Lower leg skin (tissue), 4 donors: ENCODE results near the gene CTDSPL. TPM values are rescaled to one million over a fixed set of nuclear protein-coding genes. Genes with fewer than 3 reads are reported as not detected.

ENCODE experiments used
- DNase-seq, 2 donors: peaks; one replicate each; pipeline ENCODE4 v3.0.0-alpha.2; 2019; ENCODE audit warnings: low spot score in 2 of 2
- H3K4me3 ChIP-seq: fragments of 200-600 bp; sonication (generic); 2 replicates; pipeline ENCODE4 v1.5.1; 2017; ENCODE audit warnings: mild to moderate bottlenecking, low read depth; ENCODE audit not compliant: poor library complexity, severe bottlenecking
- CTCF ChIP-seq, 3 donors: fragments of 450-650 bp; IDR thresholded peaks; one replicate each; pipeline ENCODE4 v1.5.1; 2016; ENCODE audit warnings: antibody characterized with exemption in 3 of 3, mild to moderate bottlenecking in 3 of 3, moderate library complexity in 2 of 3
- POLR2A ChIP-seq, 2 donors: fragments of 450-650 bp; IDR thresholded peaks; one replicate each; pipeline ENCODE4 v1.6.1; 2016 to 2017; ENCODE audit warnings: antibody characterized with exemption in 2 of 2, mild to moderate bottlenecking in 1 of 2, moderate library complexity in 1 of 2
- WGBS, 2 donors: methylation state at CpG; one replicate each; pipeline ENCODE4 v1.1.5; 2018; 5-methylcytosine and 5-hydroxymethylcytosine counted together
- intact Hi-C: fragments of 100-400 bp; cut with DNase I; formaldehyde crosslinking; loops from one replicate; pipeline ENCODE4 v1.15.0; 2023; ENCODE audit warnings: low total_unique reads
- total RNA-seq, 4 donors: library from RNA; depleted of rRNA; stranded (reverse); fragments of >200 nt; gene quantifications; one replicate each; pipeline ENCODE4 v1.1.0, GENCODE V29; 2016

The CTDSPL gene
- total RNA-seq, 4 donors from 2014 or later = 59.8 to 97.5 (median 94.6) TPM

DNA sequence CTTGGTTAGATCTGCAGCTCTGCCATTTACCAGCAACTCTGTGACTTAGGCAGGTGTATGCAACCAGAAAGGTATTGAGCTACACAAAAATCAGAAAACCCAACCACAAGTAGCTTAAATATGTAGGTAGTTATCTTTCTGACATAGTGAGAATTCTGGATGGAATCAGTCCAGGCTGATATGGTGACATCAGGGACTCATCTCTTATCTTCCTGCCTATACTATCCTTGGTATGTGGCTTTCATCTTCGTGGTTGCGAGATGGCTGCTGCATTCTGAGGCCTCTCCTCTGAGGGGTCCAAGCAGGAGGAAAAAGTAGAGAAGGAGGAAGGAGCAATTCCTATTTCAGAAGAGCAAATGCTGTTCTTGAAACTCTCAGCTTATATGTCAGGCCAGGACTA is 40.0 kb downstream of the CTDSPL start:
- no peak for DNase-seq
- H3K4me3 ChIP-seq = no peak overlapping the region
- 76 to 92% methylated on average over 2 of the region's 2 CpGs for WGBS, 2 donors
- intact Hi-C loops = no loop called here
- TF ChIP-seq POLR2A (IDR thresholded peaks at IDR 0.05) = no peak
- no peak for TF ChIP-seq CTCF (IDR thresholded peaks at IDR 0.05)

DNA sequence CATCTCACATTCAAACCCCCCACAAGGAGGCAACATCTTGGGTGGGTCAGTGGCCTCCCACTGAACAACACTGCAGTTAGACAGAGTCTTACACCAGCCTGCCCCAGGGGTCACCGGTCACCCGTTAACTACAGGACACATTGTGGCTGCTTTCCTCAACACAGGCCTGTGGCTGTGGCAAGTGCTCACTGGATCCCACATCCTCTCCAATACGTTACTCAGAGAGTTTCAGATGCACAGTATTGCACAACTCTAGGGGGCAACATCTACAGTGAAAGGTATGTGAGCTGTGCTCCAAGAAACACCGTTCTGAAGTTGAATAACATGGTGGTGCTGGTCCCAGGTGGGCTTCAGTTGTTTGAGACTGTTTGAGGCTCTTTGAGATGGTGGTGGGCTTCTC is 41.0 kb downstream of the CTDSPL start:
- intact Hi-C loops = no loop called here
- H3K4me3 ChIP-seq = no peak overlapping the region
- TF ChIP-seq CTCF (IDR thresholded peaks at IDR 0.05) (no peak), POLR2A (IDR thresholded peaks at IDR 0.05) (no peak)
- no peak for DNase-seq
- WGBS, 2 donors = 92 to 95% methylated on average over 4 of the region's 4 CpGs

DNA sequence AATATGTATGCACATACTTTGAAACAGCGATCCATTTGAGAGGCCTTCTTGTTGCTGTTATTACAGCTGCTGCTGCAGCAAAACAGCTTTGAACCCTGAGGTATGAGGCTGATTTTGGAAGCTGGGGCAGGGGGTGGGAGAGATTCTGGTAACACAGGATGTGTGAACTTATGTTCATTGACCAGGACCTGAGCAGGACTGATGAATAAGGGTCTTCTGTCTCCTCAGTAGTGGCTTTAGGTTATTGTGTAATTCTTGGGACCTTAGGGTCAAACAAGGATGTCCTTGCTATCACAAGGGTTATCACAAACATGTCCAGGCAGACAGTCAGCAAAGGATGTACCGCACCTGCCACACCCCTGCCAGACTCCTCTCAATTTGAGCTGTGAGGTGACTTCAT is 41.6 kb downstream of the CTDSPL start:
- no peak for TF ChIP-seq POLR2A (IDR thresholded peaks at IDR 0.05)
- no peak for TF ChIP-seq CTCF (IDR thresholded peaks at IDR 0.05)
- H3K4me3 ChIP-seq = no peak overlapping the region
- WGBS, 2 donors = 66 to 83% methylated on average over 2 of the region's 2 CpGs

DNA sequence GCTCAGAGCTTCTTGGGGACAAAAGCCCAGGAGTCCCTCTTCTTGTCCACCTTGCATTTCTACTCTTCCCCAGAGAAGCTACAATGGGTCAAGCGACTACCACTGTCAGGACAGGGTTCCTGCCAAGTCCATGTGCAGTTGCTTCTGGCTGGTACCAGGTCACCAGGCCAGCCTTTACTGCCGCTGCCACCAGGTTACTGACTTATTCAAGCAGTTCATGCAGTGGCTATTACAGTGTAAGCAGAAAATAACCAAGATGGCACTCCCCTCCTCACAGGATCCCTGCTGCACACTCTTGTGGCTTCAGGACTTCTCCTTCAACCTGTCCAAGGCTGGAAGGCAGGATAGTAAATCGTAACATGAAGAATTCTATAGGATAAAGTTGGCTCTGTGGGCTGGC is 42.1 kb downstream of the CTDSPL start:
- H3K4me3 ChIP-seq = no peak overlapping the region
- 84 to 85% methylated on average over 3 of the region's 3 CpGs for WGBS, 2 donors
- no peak for DNase-seq
- no peak for TF ChIP-seq CTCF (IDR thresholded peaks at IDR 0.05)
- TF ChIP-seq POLR2A (IDR thresholded peaks at IDR 0.05) = no peak
- intact Hi-C loops = no loop called here

More for the DNA sequence above, 41.6 kb downstream of the CTDSPL start:
- intact Hi-C loops = no loop called here
- DNase-seq = no peak

DNA sequence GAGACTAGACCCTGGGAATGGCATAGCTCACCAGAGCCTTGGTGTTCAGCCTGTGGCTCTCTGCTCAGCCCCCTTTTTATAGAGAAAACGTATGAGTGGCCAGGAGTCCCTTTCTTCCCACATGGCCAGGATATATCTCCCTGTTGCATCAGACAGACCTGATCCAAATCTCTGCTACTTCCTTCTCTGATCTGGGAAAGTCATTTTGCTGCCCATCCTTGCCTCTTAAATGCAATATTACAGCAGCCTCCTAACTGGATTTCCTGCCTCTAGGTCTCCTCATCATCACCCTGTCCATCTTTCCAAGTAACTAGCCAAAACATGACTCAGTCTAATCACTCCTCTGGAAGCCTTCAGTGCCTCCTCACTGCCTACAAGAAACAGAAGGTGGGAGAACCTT is 42.9 kb downstream of the CTDSPL start:
- TF ChIP-seq POLR2A (IDR thresholded peaks at IDR 0.05) = no peak
- no peak for TF ChIP-seq CTCF (IDR thresholded peaks at IDR 0.05)
- WGBS, 2 donors = 29 to 41% methylated on average over 1 of the region's 1 CpG

DNA sequence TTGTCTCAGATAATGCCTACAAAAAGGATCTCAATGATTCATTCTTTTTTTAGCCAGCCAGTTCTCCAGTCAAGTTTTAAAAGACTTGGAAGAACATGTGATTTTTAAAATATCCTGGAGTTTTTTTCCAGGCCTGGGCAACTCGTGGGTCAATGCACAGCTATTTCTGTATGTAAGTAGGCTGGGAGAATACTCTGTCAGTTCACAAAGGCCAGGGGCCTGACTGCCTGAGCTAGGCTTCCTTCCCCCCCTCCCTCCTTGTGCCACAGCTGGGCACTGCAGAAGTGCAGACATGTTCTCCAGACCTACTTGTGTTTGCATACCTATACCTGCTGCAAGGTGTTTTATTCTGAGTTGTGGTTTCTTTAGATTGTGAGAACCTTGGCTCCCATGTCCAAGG is 43.7 kb downstream of the CTDSPL start:
- 9 to 13% methylated on average over 1 of the region's 1 CpG for WGBS, 2 donors
- no peak overlapping the region for H3K4me3 ChIP-seq
- intact Hi-C loops = no loop called here
- TF ChIP-seq POLR2A (IDR thresholded peaks at IDR 0.05) (no peak), CTCF (IDR thresholded peaks at IDR 0.05) (no peak)
- no peak for DNase-seq

More for the DNA sequence above, 42.9 kb downstream of the CTDSPL start:
- H3K4me3 ChIP-seq = no peak overlapping the region
- intact Hi-C loops = no loop called here
- no peak for DNase-seq
